ENCODE data around the gene ACSL5.
"Not testable (repeated sequence)": the region's sequence is repeated elsewhere in the genome, so short reads cannot be mapped to it uniquely, and the experiment has no call there.

The ACSL5 gene

GRCh38 chr10:112377116-112377515, 3.2 kb downstream of the ACSL5 start:
- not testable (repeated sequence) for DNase-seq

GRCh38 chr10:112379635-112380296, 5.8 kb downstream of the ACSL5 start:
- DNase-seq, result no peak

GRCh38 chr10:112382515-112383235, 8.8 kb downstream of the ACSL5 start:
- DNase-seq, result no peak

GRCh38 chr10:112383325-112383724, 9.4 kb downstream of the ACSL5 start:
- DNase-seq, result no peak

GRCh38 chr10:112384141-112384540, 10.2 kb downstream of the ACSL5 start:
- DNase-seq, result no peak

GRCh38 chr10:112385201-112385600, 11.3 kb downstream of the ACSL5 start:
- no peak for DNase-seq

- DNase-seq, result not testable (repeated sequence)
These were observed 14.1 kb downstream of the ACSL5 start for GRCh38 chr10:112388056-112388455.

- no peak for DNase-seq
These were observed 14.6 kb downstream of the ACSL5 start for GRCh38 chr10:112388548-112388947.

GRCh38 chr10:112389271-112389822, 15.4 kb downstream of the ACSL5 start:
- peak; percentile 61 for DNase-seq

GRCh38 chr10:112390125-112390703, 16.3 kb downstream of the ACSL5 start:
- DNase-seq, result no peak

- no peak for DNase-seq
These were observed 19.4 kb downstream of the ACSL5 start for GRCh38 chr10:112393341-112393740.

GRCh38 chr10:112393827-112394226, 19.9 kb downstream of the ACSL5 start:
- no peak for DNase-seq

- no peak for DNase-seq
These were observed 20.6 kb downstream of the ACSL5 start for GRCh38 chr10:112394475-112394875.

GRCh38 chr10:112395809-112396530, 22.1 kb downstream of the ACSL5 start:
- no peak for DNase-seq

- no peak for DNase-seq
These were observed 23.7 kb downstream of the ACSL5 start for GRCh38 chr10:112397592-112397991.

GRCh38 chr10:112402917-112403316, 29.0 kb downstream of the ACSL5 start:
- DNase-seq, result no peak

- DNase-seq, result no peak
These were observed 30.7 kb downstream of the ACSL5 start for GRCh38 chr10:112404617-112405016.

- DNase-seq, result not testable (repeated sequence)
These were observed 32.9 kb downstream of the ACSL5 start for GRCh38 chr10:112406806-112407205.

- no peak for DNase-seq
These were observed 33.8 kb downstream of the ACSL5 start for GRCh38 chr10:112407696-112408095.

GRCh38 chr10:112409299-112409698, 35.4 kb downstream of the ACSL5 start:
- no peak for DNase-seq

GRCh38 chr10:112409755-112410154, 35.8 kb downstream of the ACSL5 start:
- DNase-seq, result no peak

- DNase-seq, result no peak
These were observed 38.8 kb downstream of the ACSL5 start for GRCh38 chr10:112412696-112413095.

GRCh38 chr10:112421731-112422130, 47.8 kb downstream of the ACSL5 start:
- DNase-seq, result no peak

Data from central memory CD4-positive, alpha-beta T cell (primary cell).